ENCODE measurements around the gene DERA.
"Not testable (repeated sequence)": the region's sequence is repeated elsewhere in the genome, so short reads cannot be mapped to it uniquely, and the experiment has no call there.

The DERA gene

GRCh38 chr12:15910864-15911721 lies at the start of gene DERA:
TSS of gene DERA (plus strand) at chr12:15911332. CDS start at chr12:15911384, 52 bp downstream.
- DNase-seq, result peak; percentile 59

- DNase-seq, result no peak
These were observed 49.7 kb upstream of the DERA start for GRCh38 chr12:15861404-15861803.

DNA sequence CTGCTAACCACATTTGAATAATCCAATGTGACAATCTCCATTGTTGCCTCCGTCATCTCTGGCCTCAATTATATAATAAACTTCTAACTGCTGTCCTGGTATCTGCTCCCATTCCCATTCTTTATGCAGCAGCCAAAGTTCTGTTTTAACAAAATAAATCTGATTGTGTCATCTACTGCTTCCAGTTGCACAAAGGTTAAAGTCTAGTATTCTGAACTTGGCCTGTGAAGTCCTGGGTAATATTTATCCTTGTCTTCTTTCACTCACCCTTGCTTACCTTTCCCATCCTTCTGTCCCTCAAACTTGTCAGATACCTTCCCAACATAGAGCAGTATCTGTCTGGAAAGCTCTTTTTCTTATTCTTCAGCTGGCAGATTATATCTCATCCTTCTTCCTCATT lies 48.3 kb upstream of the DERA start:
- no peak for DNase-seq

DNA sequence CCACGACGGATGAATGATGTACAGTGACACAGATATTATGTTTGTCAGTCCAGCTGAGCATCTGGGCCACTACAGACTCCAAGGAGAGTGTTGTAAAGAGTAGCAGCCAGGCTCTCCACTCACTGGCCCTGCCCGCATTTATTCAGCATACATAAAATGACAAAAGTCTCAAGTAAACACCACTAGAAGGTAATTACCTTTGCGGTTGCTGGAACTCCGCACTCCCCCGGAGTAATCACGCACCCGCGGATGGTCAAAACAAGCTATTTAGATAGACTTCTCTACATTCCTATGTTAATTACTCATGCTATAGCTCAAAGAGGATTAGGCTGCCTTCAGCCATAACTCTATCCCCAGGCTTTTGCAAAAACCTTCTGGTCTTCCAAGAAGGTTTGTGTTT lies 47.8 kb upstream of the DERA start:
- DNase-seq, result no peak

DNA sequence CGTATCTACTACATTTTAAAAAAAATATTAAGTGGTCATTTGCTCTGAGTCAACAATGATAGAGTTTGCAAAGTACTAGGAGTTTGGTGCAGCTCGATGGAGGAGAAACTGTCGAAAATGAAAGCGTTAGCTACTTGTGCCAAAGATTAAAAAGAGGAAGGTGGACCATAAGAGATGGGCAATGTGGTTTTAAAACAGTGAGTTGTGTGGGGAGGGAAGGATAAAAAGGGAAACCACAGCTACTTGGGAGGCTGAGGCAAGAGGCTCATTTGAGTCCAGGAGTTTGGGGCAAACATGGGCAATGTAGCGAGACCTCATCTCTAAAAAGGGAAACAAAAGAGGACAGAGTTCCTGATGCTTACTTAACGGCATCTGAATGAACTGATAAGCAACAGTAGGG lies 47.1 kb upstream of the DERA start:
- no peak for DNase-seq

DNA sequence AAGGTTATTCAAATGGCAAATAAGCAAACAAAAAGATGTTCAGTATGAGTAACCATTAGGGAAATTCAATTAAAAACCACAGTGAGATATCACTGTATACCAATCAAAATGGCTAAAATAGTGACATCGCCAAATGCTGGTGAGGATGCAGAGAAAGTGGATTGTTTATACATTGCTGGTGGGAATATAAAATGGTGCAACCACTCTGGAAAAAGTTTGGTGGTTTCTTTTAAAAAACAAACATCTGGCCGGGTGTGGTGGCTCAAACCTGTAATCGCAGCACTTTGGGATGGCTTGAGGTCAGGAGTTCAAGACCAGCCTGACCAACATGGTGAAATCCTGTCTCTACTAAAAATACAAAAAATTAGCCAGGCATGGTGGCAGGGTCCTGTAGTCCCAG lies 42.9 kb upstream of the DERA start:
- no peak for DNase-seq

DNA sequence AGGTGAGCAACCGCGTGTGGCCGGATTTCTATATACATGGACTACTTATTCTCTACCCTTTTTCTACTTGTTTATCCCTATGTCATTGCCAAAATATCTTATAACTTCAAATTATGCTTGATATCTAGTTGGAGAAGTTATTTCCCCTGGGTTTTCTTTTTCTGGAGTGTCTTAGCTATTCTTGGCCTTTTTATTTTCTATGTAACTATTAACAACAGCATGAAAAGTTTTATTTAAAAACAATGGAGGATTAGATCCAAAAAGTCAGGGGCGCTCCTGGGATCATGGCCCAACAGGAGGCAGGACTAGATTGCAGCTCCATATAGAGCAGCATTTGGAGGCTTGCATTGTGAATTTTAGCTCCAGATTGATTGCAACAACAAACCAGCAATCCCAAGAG lies 37.6 kb upstream of the DERA start:
- DNase-seq, result no peak

DNA sequence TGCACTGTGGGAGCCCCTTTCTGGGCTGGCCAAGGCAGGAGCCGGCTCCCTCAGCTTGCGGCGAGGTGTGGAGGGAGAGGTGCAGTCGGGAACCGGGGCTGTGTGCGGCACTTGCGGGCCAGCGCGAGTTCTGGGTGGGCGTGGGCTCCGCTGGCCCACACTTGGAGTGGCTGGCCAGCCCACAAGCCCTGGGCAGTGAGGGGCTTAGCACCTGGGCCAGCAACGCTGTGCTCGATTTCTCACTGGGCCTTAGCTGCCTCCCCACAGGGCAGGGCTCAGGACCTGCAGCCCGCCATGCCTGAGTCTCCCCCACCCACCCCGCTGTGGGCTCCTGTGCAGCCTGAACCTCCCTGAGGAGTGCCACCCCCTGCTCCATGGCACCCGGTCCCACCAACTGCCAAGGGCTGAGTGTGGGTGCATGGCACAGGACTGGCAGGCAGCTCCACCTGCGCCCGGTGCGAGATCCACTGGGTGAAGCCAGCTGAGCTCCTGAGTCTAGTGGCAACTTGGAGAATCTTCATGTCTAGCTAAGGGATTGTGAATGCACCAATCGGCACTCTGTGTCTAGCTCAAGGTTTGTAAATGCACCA lies 36.5 kb upstream of the DERA start:
- DNase-seq, result not testable (repeated sequence)

- DNase-seq, result no peak
These were observed 35.3 kb upstream of the DERA start for GRCh38 chr12:15875863-15876262.

DNA sequence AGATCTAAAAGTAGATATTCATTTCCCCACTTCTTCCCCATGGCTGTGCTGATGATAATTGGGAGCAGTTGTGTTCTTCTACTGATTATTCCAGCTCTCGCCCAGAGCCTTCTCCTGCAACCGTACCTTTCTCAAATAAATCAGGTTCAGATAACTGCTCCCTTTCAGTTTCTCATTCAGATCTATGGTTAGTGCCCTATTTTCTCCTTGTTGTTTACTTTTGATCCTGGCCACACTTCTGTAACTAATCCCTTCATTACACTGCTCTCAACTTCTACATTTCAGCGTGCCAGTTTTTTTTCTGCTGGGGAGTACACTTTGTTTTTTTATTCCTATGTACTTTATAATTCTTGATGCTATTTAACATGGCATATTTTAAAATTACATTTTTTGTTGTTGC lies 31.7 kb upstream of the DERA start:
- DNase-seq, result no peak

DNA sequence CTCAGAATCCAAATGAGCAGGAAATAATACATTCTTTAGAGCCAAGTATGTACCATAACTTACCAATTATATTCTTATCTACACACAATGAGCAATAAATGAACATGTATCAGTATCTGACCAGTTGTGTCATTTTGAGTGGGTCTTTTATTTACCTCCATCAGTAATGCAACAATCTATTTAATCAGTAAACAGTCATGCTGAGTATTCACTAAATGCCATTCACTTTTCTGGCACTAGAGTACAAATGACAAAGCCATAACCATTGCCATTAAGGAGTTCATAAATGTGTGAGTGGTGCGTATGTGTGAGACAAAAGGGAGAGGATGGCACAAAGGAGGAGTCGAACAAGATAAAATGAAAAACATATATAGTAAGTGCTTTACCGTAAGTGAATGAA lies 30.4 kb upstream of the DERA start:
- DNase-seq, result no peak

DNA sequence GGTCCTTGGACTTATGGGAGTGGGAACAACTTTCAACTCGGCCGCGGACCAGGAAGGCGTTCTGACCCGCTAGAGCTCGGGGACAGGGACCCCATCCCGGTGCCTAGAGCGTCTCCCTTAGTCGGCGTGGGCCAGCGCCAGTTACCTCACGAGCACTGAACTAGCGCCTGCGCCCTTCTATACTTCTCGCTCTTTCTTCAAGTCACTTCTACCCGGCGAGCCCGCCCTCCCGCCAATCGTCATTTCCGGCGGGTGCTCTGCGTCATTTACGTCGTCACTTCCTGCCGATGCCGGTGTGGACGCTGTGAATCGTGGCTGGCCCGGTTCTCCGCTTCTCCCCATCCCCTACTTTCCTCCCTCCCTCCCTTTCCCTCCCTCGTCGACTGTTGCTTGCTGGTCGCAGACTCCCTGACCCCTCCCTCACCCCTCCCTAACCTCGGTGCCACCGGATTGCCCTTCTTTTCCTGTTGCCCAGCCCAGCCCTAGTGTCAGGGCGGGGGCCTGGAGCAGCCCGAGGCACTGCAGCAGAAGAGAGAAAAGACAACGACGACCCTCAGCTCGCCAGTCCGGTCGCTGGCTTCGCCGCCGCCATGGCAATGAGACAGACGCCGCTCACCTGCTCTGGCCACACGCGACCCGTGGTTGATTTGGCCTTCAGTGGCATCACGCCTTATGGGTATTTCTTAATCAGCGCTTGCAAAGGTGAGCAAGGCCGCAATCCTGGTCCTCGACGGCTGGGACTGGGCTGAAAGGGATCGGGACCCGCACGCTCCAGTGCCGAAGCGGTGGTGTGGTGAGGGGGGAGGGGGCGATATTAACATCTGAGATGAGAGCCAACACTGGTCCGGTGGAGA lies 28.8 kb upstream of the DERA start, which contains the start of gene STRAP:
Gene STRAP (plus strand): TSS at position 270 of the 854 bp plus-strand sequence. CDS start 321 bp downstream, at position 591.
- peak; percentile 96 for DNase-seq

- no peak for DNase-seq
These were observed 27.6 kb upstream of the DERA start for GRCh38 chr12:15883536-15883935.

DNA sequence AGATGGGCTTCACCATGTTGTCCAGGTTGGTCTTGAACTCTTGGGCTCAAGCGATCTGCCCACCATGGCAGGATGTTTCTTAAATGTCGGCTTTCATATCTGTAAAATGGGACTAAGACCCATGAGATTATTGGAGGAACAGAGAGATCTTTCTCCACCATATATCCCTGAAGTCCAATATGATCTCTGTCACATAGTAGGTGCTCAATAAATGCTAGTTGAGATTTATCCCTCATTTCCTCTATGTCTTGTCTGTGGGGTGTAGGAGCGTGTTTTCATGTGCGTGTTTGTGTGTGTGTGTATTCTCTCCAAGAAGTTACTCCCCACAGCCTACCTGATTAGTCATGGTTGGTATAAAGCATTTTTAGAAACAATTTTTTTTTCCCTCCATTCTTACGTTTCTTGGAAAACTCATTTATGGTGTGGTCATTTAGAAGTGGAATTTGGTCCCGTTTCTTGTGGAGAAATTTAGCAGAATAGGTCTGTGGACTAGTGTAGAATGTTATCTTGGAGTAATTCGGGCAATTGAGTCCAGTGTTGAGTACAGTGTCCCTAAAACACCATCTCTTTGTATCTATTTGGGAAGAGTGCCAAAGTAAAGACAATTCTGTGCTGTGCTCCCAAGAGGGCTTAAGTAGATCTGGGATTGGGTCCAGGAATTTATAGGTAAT lies 24.6 kb upstream of the DERA start:
- DNase-seq, result no peak

DNA sequence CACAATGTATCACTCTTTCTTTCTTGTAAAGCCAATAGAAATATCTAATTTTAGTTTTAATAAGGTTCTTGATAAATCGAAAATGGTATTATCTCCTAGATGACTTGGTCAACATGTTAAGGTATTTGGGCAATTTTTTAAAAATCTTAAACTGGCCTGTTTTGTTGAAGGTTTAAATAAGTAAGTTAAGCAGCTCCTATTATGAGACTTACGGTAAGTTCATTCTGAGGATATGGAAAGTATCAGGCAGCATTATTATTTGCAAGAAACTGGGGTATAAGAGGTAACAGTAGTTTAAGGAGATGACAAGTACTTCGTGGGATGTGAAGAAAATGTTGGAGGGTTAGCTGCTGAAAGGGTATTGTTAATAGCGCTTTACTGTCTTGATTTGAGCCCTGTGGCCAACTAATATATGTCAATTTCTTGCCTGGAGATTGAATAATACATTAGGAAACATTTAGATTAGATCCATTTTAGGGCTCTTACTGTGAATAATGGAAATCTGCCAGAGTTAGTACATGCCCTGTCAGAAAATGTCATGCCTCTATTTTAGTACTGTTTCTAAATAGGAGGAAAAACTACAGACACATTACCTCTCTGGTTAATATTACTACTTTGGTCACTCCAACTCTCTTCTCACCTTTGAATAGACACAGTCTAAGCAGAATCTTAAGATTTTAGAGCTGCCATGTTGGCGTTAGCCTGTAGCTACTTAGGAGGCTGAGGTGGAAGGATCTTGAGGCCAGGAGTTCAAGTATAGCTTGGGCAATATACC lies 23.9 kb upstream of the DERA start:
- DNase-seq, result no peak

- DNase-seq, result no peak
These were observed 18.4 kb upstream of the DERA start for GRCh38 chr12:15892645-15893259.

GRCh38 chr12:15893260-15893659 lies 17.9 kb upstream of the DERA start:
- DNase-seq, result no peak

DNA sequence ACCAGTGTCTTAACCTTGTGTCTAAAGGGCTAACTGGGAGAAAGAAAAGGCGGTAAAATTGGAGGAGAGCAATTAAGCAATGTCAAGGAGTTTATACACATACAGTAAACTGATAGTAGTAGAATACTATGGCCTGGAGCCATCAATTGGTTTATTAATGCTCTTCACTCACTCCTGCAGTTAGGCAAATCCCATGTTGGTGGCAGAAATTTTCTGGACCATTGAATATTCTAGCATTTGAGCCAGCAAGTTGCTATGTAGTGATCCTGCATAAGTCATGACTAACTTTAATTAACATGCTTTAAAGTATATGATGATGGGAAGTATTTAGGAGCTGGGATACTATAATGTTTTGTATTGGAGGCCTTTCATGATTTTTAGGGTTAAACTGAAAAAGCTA lies 14.3 kb upstream of the DERA start:
- DNase-seq, result no peak

GRCh38 chr12:15897433-15897832 lies 13.7 kb upstream of the DERA start:
- DNase-seq, result no peak

DNA sequence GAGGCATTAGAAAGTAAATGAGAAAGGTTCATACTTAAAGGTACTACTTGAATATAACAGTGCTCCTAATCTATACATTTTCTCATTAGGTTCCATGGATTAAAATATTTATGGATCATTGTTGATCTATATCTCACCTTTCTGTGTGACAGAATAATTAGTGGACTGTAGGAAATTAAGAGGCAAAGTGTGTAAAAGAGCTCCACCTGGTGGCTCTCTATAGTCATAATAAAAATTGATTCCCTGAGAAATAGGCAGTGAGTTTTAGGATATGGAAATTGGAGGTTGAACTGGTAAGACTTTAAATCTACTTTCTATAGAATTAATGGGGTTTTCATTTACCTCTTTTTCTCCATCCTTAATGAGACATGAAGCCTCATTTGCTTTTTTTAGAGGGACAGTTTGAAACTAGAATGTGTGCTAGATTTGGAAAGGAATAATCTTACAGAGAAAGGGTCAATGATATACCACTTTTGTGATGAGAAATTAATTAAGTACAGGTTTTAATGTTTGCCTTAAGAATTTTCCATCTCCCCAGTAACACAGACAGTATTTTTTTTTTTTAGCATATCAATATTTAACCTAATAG lies 11.8 kb upstream of the DERA start:
- peak; percentile 54 for DNase-seq

DNA sequence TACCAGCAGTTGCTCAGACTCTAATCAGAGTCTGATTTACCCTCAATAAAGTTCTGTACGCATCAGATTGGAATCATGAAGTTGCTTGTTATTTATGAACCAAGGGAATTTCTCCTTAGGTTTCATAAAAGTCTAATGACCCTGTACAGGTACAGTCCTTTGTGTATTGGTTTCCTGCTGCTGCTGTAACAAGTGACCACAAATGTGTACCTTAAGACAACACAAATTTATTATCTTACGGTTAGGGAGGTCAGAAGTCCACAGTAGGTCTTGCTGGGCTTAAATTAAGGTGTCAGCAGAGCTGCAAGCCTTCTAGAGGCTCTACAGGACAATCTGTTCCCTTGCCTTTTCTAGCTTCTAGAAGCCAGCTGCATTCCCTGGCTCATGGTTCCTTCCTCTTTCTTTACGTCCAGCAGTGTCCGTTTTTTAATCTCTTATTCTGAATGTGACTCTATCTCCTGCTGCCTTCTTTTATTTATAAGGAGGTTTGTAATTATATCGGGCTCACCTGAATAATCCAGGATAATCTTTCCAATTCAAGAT lies 6.7 kb upstream of the DERA start:
- no peak for DNase-seq

Data from CD4-positive, alpha-beta T cell treated with Interleukin-12 subunit alpha and Interleukin-12 subunit beta, for 1 hour (primary cell).